ENCODE results near the gene MYL7. TPM values are rescaled to one million over a fixed set of nuclear protein-coding genes. Genes with fewer than 3 reads are reported as not detected.

The MYL7 gene
- total and polyA plus RNA-seq, 3 experiments from 2014 or later: not detected

GRCh38 chr7:44162179-44162578 is 21.0 kb upstream of the MYL7 start:
- H3K4me3 ChIP-seq (ENCODE audit: low read length): no peak overlapping the region
- no peak for DNase-seq
- H3K27ac Mint-ChIP-seq: no peak overlapping the region

GRCh38 chr7:44161371-44161770 is 20.2 kb upstream of the MYL7 start:
- peaks cover 0 to 6% (median 0%) of the 10 kb centered on the region in 3 donors for H3K36me3 Mint-ChIP-seq
- no peak overlapping the region for H3K27ac Mint-ChIP-seq
- no peaks in the 10 kb centered on the region for H3K4me1 Mint-ChIP-seq
- DNase-seq: no peak
- peaks cover 4 to 15% of the 10 kb centered on the region in 2 donors for H3K27me3 Mint-ChIP-seq
- H3K9me3 Mint-ChIP-seq: peaks cover 0 to 9% (median 5%) of the 10 kb centered on the region in 5 donors
- POLR2A ChIA-PET: no interaction called here
- Histone ChIP-seq H3K27ac (ENCODE audit: low read depth, low read length) (no peak overlapping the region), H3K4me3 (ENCODE audit: low read length) (no peak overlapping the region), H3K36me3 (ENCODE audit: insufficient read depth, low read length) (no peaks in the 10 kb centered on the region), H3K27me3 (ENCODE audit: insufficient read depth, low read length, poor library complexity, severe bottlenecking) (no peaks in the 10 kb centered on the region), H3K9me3 (ENCODE audit: low read length) (no peaks in the 10 kb centered on the region), H3K4me1 (ENCODE audit: insufficient read depth, low read length) (no peaks in the 10 kb centered on the region)
- CTCF ChIA-PET: no interaction called here
- no peak overlapping the region for H3K4me3 Mint-ChIP-seq

More at GRCh38 chr7:44162179-44162578, 21.0 kb upstream of the MYL7 start:
- Histone ChIP-seq H3K27ac (ENCODE audit: low read depth, low read length) (no peak overlapping the region), H3K9me3 (ENCODE audit: low read length) (no peaks in the 10 kb centered on the region), H3K27me3 (ENCODE audit: insufficient read depth, low read length, poor library complexity, severe bottlenecking) (no peaks in the 10 kb centered on the region), H3K36me3 (ENCODE audit: insufficient read depth, low read length) (no peaks in the 10 kb centered on the region), H3K4me1 (ENCODE audit: insufficient read depth, low read length) (no peaks in the 10 kb centered on the region)
- POLR2A ChIA-PET: no interaction called here
- Mint-ChIP-seq H3K36me3 (peaks cover 0 to 6% (median 0%) of the 10 kb centered on the region in 3 donors), H3K9me3 (peaks cover 0 to 9% (median 5%) of the 10 kb centered on the region in 5 donors), H3K4me3 (no peak overlapping the region), H3K27me3 (peaks cover 4 to 15% of the 10 kb centered on the region in 2 donors), H3K4me1 (no peaks in the 10 kb centered on the region)
- CTCF ChIA-PET: no interaction called here

- H3K9me3 ChIP-seq (ENCODE audit: low read length): no peaks in the 10 kb centered on the region
- CTCF ChIA-PET: no interaction called here
- Mint-ChIP-seq H3K36me3 (peaks cover 0 to 4% (median 0%) of the 10 kb centered on the region in 3 donors), H3K4me1 (no peaks in the 10 kb centered on the region), H3K9me3 (peaks cover 0 to 9% (median 5%) of the 10 kb centered on the region in 5 donors), H3K27ac (no peak overlapping the region), H3K27me3 (peaks cover 4 to 18% of the 10 kb centered on the region in 2 donors), H3K4me3 (no peak overlapping the region)
- no peak overlapping the region for H3K27ac ChIP-seq (ENCODE audit: low read depth, low read length)
- no peak overlapping the region for H3K4me3 ChIP-seq (ENCODE audit: low read length)
- no peaks in the 10 kb centered on the region for H3K4me1 ChIP-seq (ENCODE audit: insufficient read depth, low read length)
- H3K27me3 ChIP-seq (ENCODE audit: insufficient read depth, low read length, poor library complexity, severe bottlenecking): no peaks in the 10 kb centered on the region
- POLR2A ChIA-PET: no interaction called here
- DNase-seq: no peak
- no peaks in the 10 kb centered on the region for H3K36me3 ChIP-seq (ENCODE audit: insufficient read depth, low read length)
Observed at GRCh38 chr7:44159824-44160630, 18.9 kb upstream of the MYL7 start.

- ChIA-PET CTCF (no interaction called here), POLR2A (no interaction called here)
- no peaks in the 10 kb centered on the region for H3K27me3 ChIP-seq (ENCODE audit: insufficient read depth, low read length, poor library complexity, severe bottlenecking)
- no peaks in the 10 kb centered on the region for H3K36me3 ChIP-seq (ENCODE audit: insufficient read depth, low read length)
- Mint-ChIP-seq H3K9me3 (peaks cover 0 to 2% (median 0%) of the 10 kb centered on the region in 5 donors), H3K27me3 (peaks cover 4 to 11% of the 10 kb centered on the region in 2 donors), H3K4me3 (no peak overlapping the region), H3K27ac (no peak overlapping the region), H3K4me1 (no peaks in the 10 kb centered on the region), H3K36me3 (peaks cover 0 to 4% (median 0%) of the 10 kb centered on the region in 3 donors)
- no peak overlapping the region for H3K4me3 ChIP-seq (ENCODE audit: low read length)
- H3K4me1 ChIP-seq (ENCODE audit: insufficient read depth, low read length): no peaks in the 10 kb centered on the region
- H3K9me3 ChIP-seq (ENCODE audit: low read length): no peaks in the 10 kb centered on the region
- no peak overlapping the region for H3K27ac ChIP-seq (ENCODE audit: low read depth, low read length)
- no peak for DNase-seq
Observed at GRCh38 chr7:44158873-44159631, 17.9 kb upstream of the MYL7 start.

GRCh38 chr7:44158096-44158872 is 17.2 kb upstream of the MYL7 start:
- ChIA-PET CTCF (no interaction called here), POLR2A (no interaction called here)
- no peaks in the 10 kb centered on the region for H3K36me3 ChIP-seq (ENCODE audit: insufficient read depth, low read length)
- DNase-seq: no peak
- no peak overlapping the region for H3K4me3 ChIP-seq (ENCODE audit: low read length)
- Mint-ChIP-seq H3K27ac (no peak overlapping the region), H3K36me3 (peaks cover 0 to 4% (median 0%) of the 10 kb centered on the region in 3 donors), H3K4me3 (no peak overlapping the region), H3K4me1 (no peaks in the 10 kb centered on the region), H3K9me3 (no peaks in the 10 kb centered on the region), H3K27me3 (peaks cover 4 to 9% of the 10 kb centered on the region in 2 donors)
- H3K27me3 ChIP-seq (ENCODE audit: insufficient read depth, low read length, poor library complexity, severe bottlenecking): no peaks in the 10 kb centered on the region
- H3K9me3 ChIP-seq (ENCODE audit: low read length): no peaks in the 10 kb centered on the region
- H3K4me1 ChIP-seq (ENCODE audit: insufficient read depth, low read length): no peaks in the 10 kb centered on the region
- H3K27ac ChIP-seq (ENCODE audit: low read depth, low read length): no peak overlapping the region

GRCh38 chr7:44157116-44158080 is 16.3 kb upstream of the MYL7 start:
- POLR2A ChIA-PET: no interaction called here
- Mint-ChIP-seq H3K27me3 (peaks cover 3 to 4% of the 10 kb centered on the region in 2 donors), H3K4me1 (no peaks in the 10 kb centered on the region), H3K4me3 (no peak overlapping the region), H3K9me3 (no peaks in the 10 kb centered on the region), H3K27ac (no peak overlapping the region), H3K36me3 (peaks cover 0 to 4% (median 0%) of the 10 kb centered on the region in 3 donors)
- H3K4me1 ChIP-seq (ENCODE audit: insufficient read depth, low read length): no peaks in the 10 kb centered on the region
- no peak overlapping the region for H3K4me3 ChIP-seq (ENCODE audit: low read length)
- CTCF ChIA-PET: no interaction called here
- DNase-seq: no peak
- no peak overlapping the region for H3K27ac ChIP-seq (ENCODE audit: low read depth, low read length)
- H3K36me3 ChIP-seq (ENCODE audit: insufficient read depth, low read length): no peaks in the 10 kb centered on the region
- H3K9me3 ChIP-seq (ENCODE audit: low read length): no peaks in the 10 kb centered on the region
- no peaks in the 10 kb centered on the region for H3K27me3 ChIP-seq (ENCODE audit: insufficient read depth, low read length, poor library complexity, severe bottlenecking)

- Mint-ChIP-seq H3K9me3 (no peaks in the 10 kb centered on the region), H3K36me3 (peaks cover 0 to 4% (median 0%) of the 10 kb centered on the region in 3 donors), H3K4me3 (no peak overlapping the region), H3K4me1 (no peaks in the 10 kb centered on the region), H3K27ac (no peak overlapping the region), H3K27me3 (peaks cover 3 to 4% of the 10 kb centered on the region in 2 donors)
- ChIA-PET CTCF (no interaction called here), POLR2A (no interaction called here)
- no peaks in the 10 kb centered on the region for H3K4me1 ChIP-seq (ENCODE audit: insufficient read depth, low read length)
- no peaks in the 10 kb centered on the region for H3K27me3 ChIP-seq (ENCODE audit: insufficient read depth, low read length, poor library complexity, severe bottlenecking)
- no peaks in the 10 kb centered on the region for H3K36me3 ChIP-seq (ENCODE audit: insufficient read depth, low read length)
- no peak overlapping the region for H3K4me3 ChIP-seq (ENCODE audit: low read length)
- no peak for DNase-seq
- no peak overlapping the region for H3K27ac ChIP-seq (ENCODE audit: low read depth, low read length)
- H3K9me3 ChIP-seq (ENCODE audit: low read length): no peaks in the 10 kb centered on the region
Observed at GRCh38 chr7:44156453-44157010, 15.4 kb upstream of the MYL7 start.

All from CD8-positive, alpha-beta memory T cell (primary cell).